LHCN-M2 (cell line): Measurements from ENCODE around the gene UNC93A. TPM values are rescaled to one million over a fixed set of nuclear protein-coding genes. Genes with fewer than 3 reads are reported as not detected.
"Not testable (repeated sequence)": the region's sequence is repeated elsewhere in the genome, so short reads cannot be mapped to it uniquely, and the experiment has no call there.

Source experiments
- DNase-seq: peaks from one replicate; pipeline ENCODE4 v3.0.0-alpha.2; 2012; ENCODE audit warnings: low read depth
- total RNA-seq: library from RNA; depleted of rRNA; stranded (reverse); fragments of >200 nt; gene quantifications from 2 replicates; pipeline ENCODE4 v1.2.3, GENCODE V29; 2014

The UNC93A gene
- total RNA-seq, 1 experiment from 2014 or later = not detected

- not testable (repeated sequence) for DNase-seq
These were observed 18.5 kb downstream of the UNC93A start for GRCh38 chr6:167309355-167310192.

- no peak for DNase-seq
These were observed 20.2 kb downstream of the UNC93A start for GRCh38 chr6:167311286-167311685.

GRCh38 chr6:167311691-167312090, 20.6 kb downstream of the UNC93A start:
- not testable (repeated sequence) for DNase-seq

- no peak for DNase-seq
These were observed 23.2 kb downstream of the UNC93A start for GRCh38 chr6:167314180-167314821.

GRCh38 chr6:167317172-167317571, 26.1 kb downstream of the UNC93A start:
- no peak for DNase-seq

- not testable (repeated sequence) for DNase-seq
These were observed 27.2 kb downstream of the UNC93A start for GRCh38 chr6:167318354-167318753.

- DNase-seq = not testable (repeated sequence)
These were observed 27.7 kb downstream of the UNC93A start for GRCh38 chr6:167318856-167319255.

- not testable (repeated sequence) for DNase-seq
These were observed 29.0 kb downstream of the UNC93A start for GRCh38 chr6:167319856-167320753.

GRCh38 chr6:167320754-167321056, 29.6 kb downstream of the UNC93A start:
- not testable (repeated sequence) for DNase-seq

- not testable (repeated sequence) for DNase-seq
These were observed 30.1 kb downstream of the UNC93A start for GRCh38 chr6:167321185-167321584.

- no peak for DNase-seq
These were observed 32.0 kb downstream of the UNC93A start for GRCh38 chr6:167323111-167323510.

GRCh38 chr6:167324111-167324510, 33.0 kb downstream of the UNC93A start:
- no peak for DNase-seq

- DNase-seq = no peak
These were observed 34.7 kb downstream of the UNC93A start for GRCh38 chr6:167325766-167326165.

GRCh38 chr6:167327391-167327790, 36.3 kb downstream of the UNC93A start:
- no peak for DNase-seq

GRCh38 chr6:167328086-167328485, 37.0 kb downstream of the UNC93A start:
- no peak for DNase-seq

GRCh38 chr6:167329014-167329413, 37.9 kb downstream of the UNC93A start:
- DNase-seq = no peak

- no peak for DNase-seq
These were observed 39.6 kb downstream of the UNC93A start for GRCh38 chr6:167330750-167331149.

GRCh38 chr6:167331565-167331964, 40.5 kb downstream of the UNC93A start:
- no peak for DNase-seq

GRCh38 chr6:167336844-167337630, 45.9 kb downstream of the UNC93A start:
- DNase-seq = no peak

GRCh38 chr6:167337675-167338449, 46.7 kb downstream of the UNC93A start:
- DNase-seq = no peak
